ENCODE measurements around the gene C3orf49.

The C3orf49 gene, protein sequence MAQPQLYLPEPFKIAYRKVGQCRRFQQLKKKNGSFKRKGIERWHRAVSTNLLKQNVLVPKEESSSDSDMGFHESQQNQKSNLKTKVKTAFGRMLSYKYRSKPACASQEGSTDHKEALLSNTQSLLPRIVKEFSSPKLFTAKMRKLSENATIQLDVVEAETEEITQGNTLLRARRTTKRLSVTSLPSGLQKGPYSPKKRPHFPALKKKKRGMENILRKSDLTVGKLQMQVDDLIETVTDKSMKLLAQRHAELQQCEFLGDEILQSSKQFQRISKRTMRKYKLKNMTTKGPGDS

DNA sequence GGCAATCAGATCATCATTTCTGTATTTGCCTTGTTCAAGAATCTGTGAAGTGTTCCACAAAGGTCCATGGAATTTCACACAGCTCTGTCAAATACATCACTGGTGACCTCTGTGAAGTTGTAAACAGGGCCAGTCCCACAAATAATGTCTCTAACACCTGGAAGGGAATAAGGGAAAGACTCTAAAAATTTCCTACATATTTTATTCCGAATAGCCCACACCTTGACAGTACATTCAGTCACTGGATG, at the start of gene C3orf49:
Gene C3orf49, plus strand, starts transcription at position 149 of the 248 bp plus-strand sequence. CDS start 173 bp downstream, outside the sequence.
- no peak for DNase-seq (ENCODE audit: low read depth)
- TF ChIP-seq, protein P1, sequence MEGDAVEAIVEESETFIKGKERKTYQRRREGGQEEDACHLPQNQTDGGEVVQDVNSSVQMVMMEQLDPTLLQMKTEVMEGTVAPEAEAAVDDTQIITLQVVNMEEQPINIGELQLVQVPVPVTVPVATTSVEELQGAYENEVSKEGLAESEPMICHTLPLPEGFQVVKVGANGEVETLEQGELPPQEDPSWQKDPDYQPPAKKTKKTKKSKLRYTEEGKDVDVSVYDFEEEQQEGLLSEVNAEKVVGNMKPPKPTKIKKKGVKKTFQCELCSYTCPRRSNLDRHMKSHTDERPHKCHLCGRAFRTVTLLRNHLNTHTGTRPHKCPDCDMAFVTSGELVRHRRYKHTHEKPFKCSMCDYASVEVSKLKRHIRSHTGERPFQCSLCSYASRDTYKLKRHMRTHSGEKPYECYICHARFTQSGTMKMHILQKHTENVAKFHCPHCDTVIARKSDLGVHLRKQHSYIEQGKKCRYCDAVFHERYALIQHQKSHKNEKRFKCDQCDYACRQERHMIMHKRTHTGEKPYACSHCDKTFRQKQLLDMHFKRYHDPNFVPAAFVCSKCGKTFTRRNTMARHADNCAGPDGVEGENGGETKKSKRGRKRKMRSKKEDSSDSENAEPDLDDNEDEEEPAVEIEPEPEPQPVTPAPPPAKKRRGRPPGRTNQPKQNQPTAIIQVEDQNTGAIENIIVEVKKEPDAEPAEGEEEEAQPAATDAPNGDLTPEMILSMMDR (IDR thresholded peaks at IDR 0.05; ENCODE audit: low read depth, low read length, missing control alignments): no peak
- no peak within 1 kb of the TSS for H3K4me3 ChIP-seq (ENCODE audit: low read depth, low read length)

- DNase-seq (ENCODE audit: low read depth): no peak
- no peak overlapping the region for H3K4me3 ChIP-seq (ENCODE audit: low read depth, low read length)
- TF ChIP-seq, protein P1 (IDR thresholded peaks at IDR 0.05; ENCODE audit: low read depth, low read length, missing control alignments): no peak
Observed at GRCh38 chr3:63774781-63775180, 44.3 kb upstream of the C3orf49 start.

DNA sequence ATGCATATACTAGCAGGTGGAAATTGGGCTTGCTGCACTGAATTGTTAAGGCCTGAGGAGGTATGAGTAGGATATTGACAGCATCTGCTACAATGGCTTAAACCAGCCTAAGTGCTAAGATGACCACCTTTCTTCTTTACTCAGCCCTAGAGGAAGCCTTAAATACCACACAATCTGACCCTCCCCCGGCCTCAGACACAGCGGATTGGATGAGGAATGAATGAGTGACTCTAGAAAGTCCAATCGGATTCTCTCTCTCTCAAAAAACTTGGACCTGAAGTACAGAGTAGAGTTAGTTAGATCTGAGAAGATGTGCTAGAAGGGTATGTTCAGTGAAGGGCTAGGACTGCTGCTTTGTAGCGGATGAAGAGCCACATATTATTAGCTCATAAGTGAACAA, 39.9 kb upstream of the C3orf49 start:
- DNase-seq (ENCODE audit: low read depth): no peak
- TF ChIP-seq, protein P1 (IDR thresholded peaks at IDR 0.05; ENCODE audit: low read depth, low read length, missing control alignments): no peak
- H3K4me3 ChIP-seq (ENCODE audit: low read depth, low read length): no peak overlapping the region

DNA sequence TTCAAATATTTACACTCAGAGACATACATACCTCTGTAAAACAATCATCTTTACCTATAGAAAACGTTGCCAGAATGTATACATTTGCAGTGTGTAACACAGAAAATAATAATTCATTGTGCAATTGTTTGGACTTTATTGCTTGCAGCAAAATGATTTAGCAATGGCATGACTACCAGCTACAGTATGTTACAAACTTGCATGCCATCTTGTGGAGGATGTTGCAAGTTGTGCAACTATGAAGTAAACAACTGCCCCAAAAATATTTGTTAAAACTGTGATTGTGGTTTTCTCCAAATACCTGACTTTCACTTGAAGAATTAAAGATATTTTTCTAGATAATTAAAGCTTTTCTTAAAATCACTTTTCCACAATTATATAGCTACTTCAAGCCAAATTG, 27.1 kb upstream of the C3orf49 start:
- TF ChIP-seq, protein P1 (IDR thresholded peaks at IDR 0.05; ENCODE audit: low read depth, low read length, missing control alignments): no peak
- no peak overlapping the region for H3K4me3 ChIP-seq (ENCODE audit: low read depth, low read length)
- DNase-seq (ENCODE audit: low read depth): no peak

- no peak overlapping the region for H3K4me3 ChIP-seq (ENCODE audit: low read depth, low read length)
- DNase-seq (ENCODE audit: low read depth): no peak
- TF ChIP-seq, protein P1 (IDR thresholded peaks at IDR 0.05; ENCODE audit: low read depth, low read length, missing control alignments): no peak
Observed at GRCh38 chr3:63795438-63795837, 23.7 kb upstream of the C3orf49 start.

- no peak for DNase-seq (ENCODE audit: low read depth)
- no peak overlapping the region for H3K4me3 ChIP-seq (ENCODE audit: low read depth, low read length)
- TF ChIP-seq, protein P1 (IDR thresholded peaks at IDR 0.05; ENCODE audit: low read depth, low read length, missing control alignments): no peak
Observed at GRCh38 chr3:63798544-63798943, 20.6 kb upstream of the C3orf49 start.

DNA sequence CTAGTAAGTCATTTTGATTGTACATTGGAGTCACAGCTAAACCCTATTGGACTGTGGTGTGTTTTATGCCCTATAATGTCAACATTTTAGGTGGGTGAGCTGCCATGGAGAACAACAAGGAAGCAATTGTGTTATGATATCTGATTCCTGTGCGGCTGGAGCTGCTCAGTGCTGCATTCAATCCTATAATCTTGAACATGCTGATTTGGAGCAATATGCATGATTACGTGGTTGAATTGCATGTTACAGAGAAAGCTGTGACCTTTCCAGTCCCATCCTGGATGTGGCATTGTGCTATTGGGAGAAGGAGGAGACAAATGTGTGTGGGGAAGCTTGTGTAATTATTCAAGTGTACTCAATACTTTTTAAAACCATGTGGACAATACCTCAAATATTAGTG, 20.1 kb upstream of the C3orf49 start:
- TF ChIP-seq, protein P1 (IDR thresholded peaks at IDR 0.05; ENCODE audit: low read depth, low read length, missing control alignments): no peak
- no peak for DNase-seq (ENCODE audit: low read depth)
- H3K4me3 ChIP-seq (ENCODE audit: low read depth, low read length): no peak overlapping the region
